IMR-90 (cell line): ENCODE results near the gene EIF4G3. TPM values are rescaled to one million over a fixed set of nuclear protein-coding genes. Genes with fewer than 3 reads are reported as not detected.

Experiments used
- ATAC-seq: fragments of 200-7000 bp; cut with Tn5 transposase; 2 replicates; pipeline ENCODE4 v1.9.1; 2020; ENCODE audit warnings: low read depth, mild to moderate bottlenecking, moderate library complexity
- BruUV-seq: library from RNA; stranded (reverse); fragments of 400-500 nt; replicated peaks from 2 replicates; lab custom pipeline; 2021; lab: Mats Ljungman, UMichigan
- CTCF ChIA-PET: fragments of 300-600 bp; formaldehyde crosslinking; extraction: SDS; loops from one replicate; lab custom pipeline; 2021; ENCODE audit warnings: antibody characterized with exemption; lab: Yijun Ruan, JAX
- POLR2A ChIA-PET: fragments of 300-600 bp; sonication (Branson Sonifier 250); formaldehyde crosslinking; loops from one replicate; lab custom pipeline; 2022; ENCODE audit warnings: antibody characterized with exemption; ENCODE audit not compliant: unreplicated experiment; lab: Charles Lee
- DNase-seq: peaks from one replicate; pipeline ENCODE4 v3.0.0; 2013
- H2AFZ ChIP-seq: replicated peaks from 2 replicates; pipeline ENCODE3; 2013; ENCODE audit warnings: low read length, mild to moderate bottlenecking; ENCODE audit not compliant: poor library complexity
- H2AK5ac ChIP-seq: 2 replicates; pipeline ENCODE4 v1.6.1; 2013; ENCODE audit warnings: low read depth, low read length, inconsistent platforms
- H2AK9ac ChIP-seq: replicated peaks from 2 replicates; pipeline ENCODE3; 2013; ENCODE audit warnings: mild to moderate bottlenecking, low read depth, low read length, moderate library complexity; ENCODE audit not compliant: poor library complexity
- H2BK120ac ChIP-seq: 2 replicates; pipeline ENCODE4 v1.6.1; 2013; ENCODE audit warnings: low read depth, low read length, inconsistent platforms
- H2BK15ac ChIP-seq: 3 replicates; pipeline ENCODE4 v1.6.1; 2013; ENCODE audit warnings: low read depth, low read length, inconsistent platforms
- H2BK20ac ChIP-seq: 2 replicates; pipeline ENCODE4 v1.6.1; 2013; ENCODE audit warnings: low read depth, mild to moderate bottlenecking, inconsistent platforms, low read length, moderate library complexity
- H2BK5ac ChIP-seq: 2 replicates; pipeline ENCODE4 v1.6.1; 2013; ENCODE audit warnings: mild to moderate bottlenecking, low read depth, low read length, inconsistent platforms; ENCODE audit not compliant: poor library complexity, severe bottlenecking
- H3K14ac ChIP-seq: replicated peaks from 2 replicates; pipeline ENCODE4 v1.6.1; 2013; ENCODE audit warnings: low read depth, low read length, inconsistent platforms
- H3K18ac ChIP-seq: 2 replicates; pipeline ENCODE4 v1.6.1; 2013; ENCODE audit warnings: low read depth, low read length, control low read depth
- H3K23ac ChIP-seq: 2 replicates; pipeline ENCODE4 v1.6.1; 2013; ENCODE audit warnings: low read depth, low read length, inconsistent platforms
- H3K27ac ChIP-seq: 2 replicates; pipeline ENCODE4 v1.5.1; 2013; ENCODE audit warnings: mild to moderate bottlenecking, control low read depth, low read length; ENCODE audit not compliant: insufficient read depth
- H3K27me3 ChIP-seq: 2 replicates; pipeline ENCODE4 v1.6.1; 2013; ENCODE audit warnings: low read length; ENCODE audit not compliant: control insufficient read depth, insufficient read depth
- H3K36me3 ChIP-seq: 2 replicates; pipeline ENCODE4 v1.6.1; 2013; ENCODE audit warnings: low read length, mixed read lengths; ENCODE audit not compliant: control insufficient read depth, insufficient read depth
- H3K4ac ChIP-seq: 2 replicates; pipeline ENCODE4 v1.6.1; 2013; ENCODE audit warnings: low read depth, low read length, inconsistent platforms
- H3K4me1 ChIP-seq: 2 replicates; pipeline ENCODE4 v1.6.1; 2013; ENCODE audit warnings: low read length, mixed read lengths; ENCODE audit not compliant: control insufficient read depth, insufficient read depth
- H3K4me2 ChIP-seq: 2 replicates; pipeline ENCODE4 v1.6.1; 2013; ENCODE audit warnings: low read depth, mild to moderate bottlenecking, control low read depth, low read length, moderate library complexity
- H3K4me3 ChIP-seq: 2 replicates; pipeline ENCODE4 v1.5.1; 2013; ENCODE audit warnings: low read depth, mild to moderate bottlenecking, control low read depth, low read length, moderate library complexity; ENCODE audit not compliant: insufficient read depth
- H3K56ac ChIP-seq: 2 replicates; pipeline ENCODE4 v1.6.1; 2013; ENCODE audit warnings: low read length, inconsistent platforms; ENCODE audit not compliant: insufficient read depth; ENCODE audit errors: extremely low read depth
- H3K79me1 ChIP-seq, 2 experiments: 2 replicates each; pipeline ENCODE4 v1.6.1; 2013; ENCODE audit warnings: low read length in 2 of 2, inconsistent platforms in 1 of 2, low read depth in 1 of 2
- H3K9ac ChIP-seq: 2 replicates; pipeline ENCODE4 v1.6.1; 2013; ENCODE audit warnings: low read depth, low read length, control low read depth
- H3K9me1 ChIP-seq: 2 replicates; pipeline ENCODE4 v1.6.1; 2013; ENCODE audit warnings: low read length, inconsistent platforms; ENCODE audit not compliant: insufficient read depth
- H3K9me3 ChIP-seq: 2 replicates; pipeline ENCODE4 v1.6.1; 2013; ENCODE audit warnings: low read length; ENCODE audit not compliant: control insufficient read depth, insufficient read depth
- H4K20me1 ChIP-seq: 2 replicates; pipeline ENCODE4 v1.6.1; 2013; ENCODE audit warnings: low read length, inconsistent platforms; ENCODE audit not compliant: insufficient read depth
- H4K5ac ChIP-seq: 2 replicates; pipeline ENCODE4 v1.6.1; 2013; ENCODE audit warnings: mild to moderate bottlenecking, low read depth, low read length, control low read depth
- H4K8ac ChIP-seq, 2 experiments: 2 replicates each; pipeline ENCODE4 v1.6.1; 2013; ENCODE audit warnings: low read depth in 2 of 2, low read length in 2 of 2, control low read depth in 1 of 2, inconsistent platforms in 1 of 2
- H4K91ac ChIP-seq: 2 replicates; pipeline ENCODE4 v1.6.1; 2013; ENCODE audit warnings: low read depth, low read length, inconsistent platforms; ENCODE audit not compliant: insufficient read depth
- BHLHE40 ChIP-seq: fragments of 150-350 bp; IDR thresholded peaks from 2 replicates; pipeline ENCODE4 v1.6.1; 2016; ENCODE audit warnings: mild to moderate bottlenecking, low read depth, low read length
- CEBPB ChIP-seq: IDR thresholded peaks from 2 replicates; pipeline ENCODE4 v1.6.1; 2012; ENCODE audit warnings: low read depth, low read length, improper control_type of control experiment
- CHD1 ChIP-seq: IDR thresholded peaks from 2 replicates; pipeline ENCODE4 v1.6.1; 2012; ENCODE audit warnings: low read depth, low read length, improper control_type of control experiment
- FOS ChIP-seq: fragments of 150-350 bp; IDR thresholded peaks from 2 replicates; pipeline ENCODE4 v1.6.1; 2016; ENCODE audit warnings: low read depth, low read length
- MAFK ChIP-seq: IDR thresholded peaks from 2 replicates; pipeline ENCODE4 v1.6.1; 2012; ENCODE audit warnings: low read depth, low read length, improper control_type of control experiment
- MAZ ChIP-seq: IDR thresholded peaks from 2 replicates; pipeline ENCODE4 v1.6.1; 2012; ENCODE audit warnings: low read depth, mild to moderate bottlenecking, low read length, improper control_type of control experiment, moderate library complexity, borderline replicate concordance
- MXI1 ChIP-seq: IDR thresholded peaks from 2 replicates; pipeline ENCODE4 v1.6.1; 2012; ENCODE audit warnings: low read depth, mild to moderate bottlenecking, low read length, moderate library complexity, borderline replicate concordance
- NFE2L2 ChIP-seq: fragments of 150-350 bp; IDR thresholded peaks from 2 replicates; pipeline ENCODE4 v1.6.1; 2016; ENCODE audit warnings: low read depth, mild to moderate bottlenecking, low read length
- POLR2A ChIP-seq: IDR thresholded peaks from 2 replicates; pipeline ENCODE4 v1.6.1; 2012; ENCODE audit warnings: mild to moderate bottlenecking, low read depth, low read length
- RAD21 ChIP-seq: IDR thresholded peaks from 2 replicates; pipeline ENCODE4 v1.6.1; 2012; ENCODE audit warnings: low read length, improper control_type of control experiment
- RCOR1 ChIP-seq: IDR thresholded peaks from 2 replicates; pipeline ENCODE4 v1.6.1; 2012; ENCODE audit warnings: mild to moderate bottlenecking, low read length, improper control_type of control experiment; ENCODE audit not compliant: insufficient replicate concordance
- RFX5 ChIP-seq: IDR thresholded peaks from 2 replicates; pipeline ENCODE4 v1.8.0; 2012; ENCODE audit warnings: low read depth, mild to moderate bottlenecking, low read length, moderate library complexity
- SMC3 ChIP-seq: fragments of 150-350 bp; IDR thresholded peaks from 2 replicates; pipeline ENCODE4 v1.6.1; 2016; ENCODE audit warnings: low read depth, mild to moderate bottlenecking, antibody characterized with exemption, low read length, moderate library complexity
- WGBS, 2 experiments: methylation state at CpG; one replicate each; pipeline versions ENCODE4 v1.1.5 to v1.1.7; 2013; ENCODE audit warnings: missing lambda C conversion rate in 2 of 2; ENCODE audit not compliant: insufficient read length in 1 of 2; ENCODE audit errors: extremely low coverage in 2 of 2; 5-methylcytosine and 5-hydroxymethylcytosine counted together
- dilution Hi-C: fragments of 300-500 bp; cut with HindIII; formaldehyde crosslinking; loops from one replicate; pipeline ENCODE4 v1.14.3; 2018; ENCODE audit warnings: low sequenced_read_pairs; ENCODE audit not compliant: unreplicated experiment
- in situ Hi-C: fragments of 300-500 bp; cut with MboI; formaldehyde crosslinking; loops from 3 replicates; pipeline ENCODE4 v1.14.3; 2019; ENCODE audit warnings: low sequenced_read_pairs, inconsistent platforms, mixed read lengths
- intact Hi-C: fragments of 100-400 bp; cut with micrococcal nuclease; formaldehyde crosslinking; loops from 2 replicates; pipeline ENCODE4 v1.10.0; 2022
- polyA plus RNA-seq, 3 experiments: library from polyadenylated mRNA; depleted of rRNA; stranded (reverse); fragments of >200 nt; gene quantifications; 2 replicates each; pipeline ENCODE4 v1.2.3, GENCODE V29; 2012; ENCODE audit warnings: low replicate concordance in 1 of 3
- total RNA-seq: library from RNA; depleted of rRNA; stranded (reverse); fragments of >200 nt; gene quantifications from 2 replicates; pipeline ENCODE4 v1.2.3, GENCODE V29; 2012
- TF ChIP-seq, protein P1 (sequence below): fragments of 150-350 bp; IDR thresholded peaks from 2 replicates; pipeline ENCODE4 v1.6.1; 2017; ENCODE audit warnings: mild to moderate bottlenecking, antibody characterized with exemption, low read length, low read depth
- TF ChIP-seq, protein P2 (sequence below): fragments of 150-350 bp; IDR thresholded peaks from 2 replicates; pipeline ENCODE4 v1.6.1; 2016; ENCODE audit warnings: low read depth, mild to moderate bottlenecking, low read length, moderate library complexity, borderline replicate concordance
- TF ChIP-seq, protein P3 (sequence below): conservative IDR thresholded peaks from 2 replicates; pipeline ENCODE4 v1.5.1; 2012; ENCODE audit warnings: mild to moderate bottlenecking, low read depth, low read length, improper control_type of control experiment

EIF4G3 gene
- total and polyA plus RNA-seq, 2 of the 4 experiments (the other 2 are of a cell fraction): 25.8 to 49.2 TPM

DNA sequence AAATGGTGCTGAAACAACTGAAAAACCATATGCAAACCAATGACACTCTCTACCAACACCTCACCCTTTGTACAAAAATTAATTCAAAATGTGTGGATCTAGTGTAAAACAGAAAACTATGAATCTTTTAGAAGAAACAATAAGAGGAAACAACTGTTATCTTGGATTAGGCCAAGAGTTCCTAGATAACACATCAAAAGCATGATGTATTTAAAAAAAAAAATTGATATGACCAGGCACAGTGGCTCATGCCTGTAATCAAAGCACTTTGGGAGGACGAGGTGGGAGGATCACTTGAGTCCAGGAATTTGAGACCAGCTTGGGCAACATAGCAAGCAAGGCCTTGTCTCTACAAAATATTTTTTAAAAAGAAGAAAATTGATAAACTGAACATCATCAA lies 79.0 kb downstream of the EIF4G3 start:
- no TSS peak for BruUV-seq
- H3K4me2 ChIP-seq: no peak overlapping the region

More for the DNA sequence above, 79.0 kb downstream of the EIF4G3 start:
- TF ChIP-seq MAFK (no peak), CHD1 (no peak), SMC3 (no peak), MXI1 (no peak), FOS (no peak), RFX5 (no peak), RAD21 (no peak), POLR2A (no peak), RCOR1 (no peak), MAZ (no peak), CEBPB (no peak), NFE2L2 (no peak), BHLHE40 (no peak)
- TF ChIP-seq, protein P1, sequence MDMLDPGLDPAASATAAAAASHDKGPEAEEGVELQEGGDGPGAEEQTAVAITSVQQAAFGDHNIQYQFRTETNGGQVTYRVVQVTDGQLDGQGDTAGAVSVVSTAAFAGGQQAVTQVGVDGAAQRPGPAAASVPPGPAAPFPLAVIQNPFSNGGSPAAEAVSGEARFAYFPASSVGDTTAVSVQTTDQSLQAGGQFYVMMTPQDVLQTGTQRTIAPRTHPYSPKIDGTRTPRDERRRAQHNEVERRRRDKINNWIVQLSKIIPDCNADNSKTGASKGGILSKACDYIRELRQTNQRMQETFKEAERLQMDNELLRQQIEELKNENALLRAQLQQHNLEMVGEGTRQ: no peak
- TF ChIP-seq, protein P2, sequence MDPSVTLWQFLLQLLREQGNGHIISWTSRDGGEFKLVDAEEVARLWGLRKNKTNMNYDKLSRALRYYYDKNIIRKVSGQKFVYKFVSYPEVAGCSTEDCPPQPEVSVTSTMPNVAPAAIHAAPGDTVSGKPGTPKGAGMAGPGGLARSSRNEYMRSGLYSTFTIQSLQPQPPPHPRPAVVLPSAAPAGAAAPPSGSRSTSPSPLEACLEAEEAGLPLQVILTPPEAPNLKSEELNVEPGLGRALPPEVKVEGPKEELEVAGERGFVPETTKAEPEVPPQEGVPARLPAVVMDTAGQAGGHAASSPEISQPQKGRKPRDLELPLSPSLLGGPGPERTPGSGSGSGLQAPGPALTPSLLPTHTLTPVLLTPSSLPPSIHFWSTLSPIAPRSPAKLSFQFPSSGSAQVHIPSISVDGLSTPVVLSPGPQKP: no peak
- TF ChIP-seq, protein P3, sequence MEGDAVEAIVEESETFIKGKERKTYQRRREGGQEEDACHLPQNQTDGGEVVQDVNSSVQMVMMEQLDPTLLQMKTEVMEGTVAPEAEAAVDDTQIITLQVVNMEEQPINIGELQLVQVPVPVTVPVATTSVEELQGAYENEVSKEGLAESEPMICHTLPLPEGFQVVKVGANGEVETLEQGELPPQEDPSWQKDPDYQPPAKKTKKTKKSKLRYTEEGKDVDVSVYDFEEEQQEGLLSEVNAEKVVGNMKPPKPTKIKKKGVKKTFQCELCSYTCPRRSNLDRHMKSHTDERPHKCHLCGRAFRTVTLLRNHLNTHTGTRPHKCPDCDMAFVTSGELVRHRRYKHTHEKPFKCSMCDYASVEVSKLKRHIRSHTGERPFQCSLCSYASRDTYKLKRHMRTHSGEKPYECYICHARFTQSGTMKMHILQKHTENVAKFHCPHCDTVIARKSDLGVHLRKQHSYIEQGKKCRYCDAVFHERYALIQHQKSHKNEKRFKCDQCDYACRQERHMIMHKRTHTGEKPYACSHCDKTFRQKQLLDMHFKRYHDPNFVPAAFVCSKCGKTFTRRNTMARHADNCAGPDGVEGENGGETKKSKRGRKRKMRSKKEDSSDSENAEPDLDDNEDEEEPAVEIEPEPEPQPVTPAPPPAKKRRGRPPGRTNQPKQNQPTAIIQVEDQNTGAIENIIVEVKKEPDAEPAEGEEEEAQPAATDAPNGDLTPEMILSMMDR: no peak
- Histone ChIP-seq H3K23ac (no peak overlapping the region), H3K18ac (no peak overlapping the region), H3K36me3 (peaks cover 6% of the 10 kb centered on the region), H3K9me1 (no peaks in the 10 kb centered on the region; the same call in 1 of the 2 replicates), H2BK15ac (no peak overlapping the region), H2AK9ac (no peak overlapping the region), H3K4me1 (no peaks in the 10 kb centered on the region; the same call in 1 of the 2 replicates), H2BK120ac (no peak overlapping the region), H3K4ac (no peak overlapping the region), H3K56ac (no peak overlapping the region), H4K91ac (no peak overlapping the region), H2BK5ac (no peak overlapping the region), H3K9me3 (peaks cover 3% of the 10 kb centered on the region; the same call in 1 of the 2 replicates), H2AK5ac (no peak overlapping the region), H2BK20ac (no peak overlapping the region), H4K20me1 (peaks cover 6% of the 10 kb centered on the region), H3K27me3 (no peaks in the 10 kb centered on the region), H3K27ac (no peak overlapping the region), H2AFZ (no peak overlapping the region), H3K79me1 (peaks cover 22 to 48% of the 10 kb centered on the region in 2 experiments), H4K8ac (no peak overlapping the region), H4K5ac (no peak overlapping the region), H3K14ac (no peak overlapping the region), H3K4me3 (no peak overlapping the region), H3K9ac (no peak overlapping the region)
- in situ Hi-C loops (no loop called here), dilution Hi-C loops (no loop called here), intact Hi-C loops (no loop called here)
- ChIA-PET POLR2A (no interaction called here), CTCF (no interaction called here)
- WGBS, 2 experiments: no CpG with 5 or more reads among the region's 1 CpG
- ATAC-seq: no peak
- DNase-seq: no peak
